H1 (cell line): ENCODE measurements around the gene CALY. TPM values are rescaled to one million over a fixed set of nuclear protein-coding genes. Genes with fewer than 3 reads are reported as not detected.

Experiments
- ASH2L ChIP-seq: fragments of 200-600, 300-600 bp; sonication (generic); IDR thresholded peaks from one replicate; pipeline ENCODE4 v1.7.1; 2017; ENCODE audit warnings: low read length
- CEBPB ChIP-seq: IDR thresholded peaks from 2 replicates; pipeline ENCODE4 v1.6.1; 2012; ENCODE audit warnings: low read depth, low read length
- EGR1 ChIP-seq: IDR thresholded peaks from 2 replicates; pipeline ENCODE4 v1.6.1; 2011; ENCODE audit warnings: low read depth, low read length, borderline replicate concordance
- EZH2 ChIP-seq: fragments of 200-600 bp; sonication (generic); IDR thresholded peaks from 2 replicates; pipeline ENCODE4 v1.7.1; 2012; ENCODE audit warnings: low read depth, mild to moderate bottlenecking, moderate library complexity, low read length, inconsistent platforms; ENCODE audit not compliant: severe bottlenecking
- FOSL1 ChIP-seq: IDR thresholded peaks from 2 replicates; pipeline ENCODE4 v1.6.1; 2011; ENCODE audit warnings: mild to moderate bottlenecking, low read depth, low read length, moderate library complexity; ENCODE audit not compliant: insufficient read depth
- GABPA ChIP-seq: IDR thresholded peaks from 2 replicates; pipeline ENCODE4 v1.6.1; 2011; ENCODE audit warnings: mild to moderate bottlenecking, low read length, moderate library complexity, borderline replicate concordance; ENCODE audit not compliant: insufficient read depth
- GTF2F1 ChIP-seq: IDR thresholded peaks from 2 replicates; pipeline ENCODE4 v1.6.1; 2012; ENCODE audit warnings: low read depth, low read length, improper control_type of control experiment, borderline replicate concordance
- JUN ChIP-seq: IDR thresholded peaks from 2 replicates; pipeline ENCODE4 v1.6.1; 2011; ENCODE audit warnings: low read depth, mild to moderate bottlenecking, improper control_type of control experiment, low read length
- JUND ChIP-seq: IDR thresholded peaks from 2 replicates; pipeline ENCODE4 v1.6.1; 2011; ENCODE audit warnings: mild to moderate bottlenecking, improper control_type of control experiment, low read length
- KDM4A ChIP-seq: IDR thresholded peaks from one replicate; pipeline ENCODE4 v1.7.1; 2012; ENCODE audit warnings: low read depth, mild to moderate bottlenecking, moderate library complexity, low read length, inconsistent platforms; ENCODE audit not compliant: severe bottlenecking
- MAFK ChIP-seq: IDR thresholded peaks from 2 replicates; pipeline ENCODE4 v1.6.1; 2012; ENCODE audit warnings: low read depth, mild to moderate bottlenecking, improper control_type of control experiment, low read length
- POLR2A ChIP-seq, 2 experiments: IDR thresholded peaks; 1 replicate in 1 of 2; 2 replicates in 1 of 2; pipeline ENCODE4 v1.6.1; 2011; ENCODE audit warnings: low read depth in 2 of 2, low read length in 2 of 2, mild to moderate bottlenecking in 2 of 2; ENCODE audit errors: control extremely low read depth in 1 of 2
- POLR2AphosphoS5 ChIP-seq: IDR thresholded peaks from 2 replicates; pipeline ENCODE4 v1.6.1; 2011; ENCODE audit warnings: low read depth, low read length
- RBBP5 ChIP-seq: IDR thresholded peaks from 2 replicates; pipeline ENCODE4 v1.7.1; 2012; ENCODE audit warnings: low read depth, mild to moderate bottlenecking, inconsistent platforms, low read length, moderate library complexity, borderline replicate concordance
- RFX5 ChIP-seq: IDR thresholded peaks from 2 replicates; pipeline ENCODE4 v1.6.1; 2011; ENCODE audit warnings: low read depth, low read length, improper control_type of control experiment, borderline replicate concordance
- SAP30 ChIP-seq: fragments of 300-600 bp; sonication (generic); IDR thresholded peaks from 2 replicates; pipeline ENCODE4 v1.7.1; 2012; ENCODE audit warnings: low read length, moderate library complexity, mild to moderate bottlenecking, inconsistent platforms; ENCODE audit not compliant: insufficient read depth, insufficient replicate concordance
- SP1 ChIP-seq: IDR thresholded peaks from 2 replicates; pipeline ENCODE4 v1.6.1; 2011; ENCODE audit warnings: low read depth, low read length
- SP2 ChIP-seq: IDR thresholded peaks from 2 replicates; pipeline ENCODE4 v1.6.1; 2012; ENCODE audit warnings: mild to moderate bottlenecking, low read length, inconsistent platforms
- ZNF274 ChIP-seq: IDR thresholded peaks from 2 replicates; pipeline ENCODE4 v1.7.0; 2012; ENCODE audit warnings: low read length, borderline replicate concordance; ENCODE audit errors: extremely low read depth
- polyA plus RNA-seq, 7 experiments: library from polyadenylated mRNA; depleted of rRNA in 3 of 7; stranded (reverse) in 5 of 7; unstranded in 2 of 7; fragments of >200 nt in 5 of 7; fragments of 200-250 nt in 2 of 7; gene quantifications; 1 replicate in 5 of 7; 2 replicates in 1 of 7; 4 replicates in 1 of 7; pipeline versions ENCODE4 v1.2.1 to v1.2.3, GENCODE V29; 2011 to 2013; ENCODE audit warnings: missing spikeins in 2 of 7, mixed read lengths in 2 of 7
- total RNA-seq: library from RNA; stranded (reverse); fragmentation: NEBNext Ultra II Directional; extraction: Animal tissue kit (Norgen Biotek cat#: 25700); gene quantifications from 2 replicates; pipeline ENCODE4 v1.2.1, GENCODE V29; 2021
- TF ChIP-seq, protein P1 (sequence below): IDR thresholded peaks from 2 replicates; pipeline ENCODE4 v1.6.1; 2011; ENCODE audit warnings: low read depth, mild to moderate bottlenecking, low read length; ENCODE audit not compliant: insufficient read depth
- TF ChIP-seq, protein P2 (sequence below): IDR thresholded peaks from 2 replicates; pipeline ENCODE4 v1.6.1; 2012; ENCODE audit warnings: inconsistent platforms
- TF ChIP-seq, protein P3 (sequence below): IDR thresholded peaks from 2 replicates; pipeline ENCODE4 v1.6.1; 2011; ENCODE audit warnings: low read length, improper control_type of control experiment

The CALY gene
- total and polyA plus RNA-seq, 2 of the 8 experiments (the other 6 are each of a cell fraction or from before 2014, with no cell fraction given) = 1.3 to 1.5 TPM

DNA sequence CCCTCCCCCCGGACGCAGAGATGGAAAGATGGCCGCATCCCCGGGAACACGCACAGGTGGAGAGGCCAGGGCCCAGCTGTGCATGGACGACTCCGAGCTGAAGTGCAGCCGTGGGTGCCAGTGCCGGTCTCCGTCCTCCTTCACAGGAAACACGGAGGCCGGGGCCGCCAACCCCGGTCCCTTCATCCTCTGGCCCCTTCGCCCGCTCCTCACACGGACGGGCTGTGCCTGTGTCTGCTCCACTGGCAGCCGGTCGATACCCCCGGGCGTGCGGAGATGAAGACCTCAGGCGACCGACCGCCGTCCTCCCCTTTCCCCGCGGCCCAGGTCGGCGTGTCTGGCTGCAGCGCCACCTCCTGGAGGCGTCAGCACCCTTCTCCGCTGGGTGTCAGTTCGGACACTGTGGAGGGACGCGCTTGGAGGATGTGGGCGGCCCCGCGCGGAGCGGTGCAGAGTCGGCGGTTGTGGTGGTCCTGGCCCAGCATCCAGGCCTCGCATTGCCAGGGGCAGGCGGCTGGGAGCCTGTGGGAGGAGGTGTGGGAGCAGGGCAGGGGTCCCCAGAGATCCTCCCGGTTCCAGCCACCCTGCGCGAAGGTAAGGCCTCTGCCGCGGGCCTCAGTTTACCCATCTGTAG is 18.1 kb downstream of the CALY start (continued):
- TF ChIP-seq RFX5 (no peak), EGR1 (no peak), CEBPB (no peak), JUND (no peak), FOSL1 (no peak), ASH2L (peak; percentile 36), ZNF274 (no peak), POLR2A (IDR thresholded peaks at IDR 0.05; ENCODE audit: control extremely low read depth in 1 of 2, low read depth in 2 of 2, low read length in 2 of 2) (peak in 1 of 2 experiments; percentile 58; a peak in 1 of 3 replicates), KDM4A (peak; percentile 70), GTF2F1 (no peak), SP1 (no peak), EZH2 (no peak), POLR2AphosphoS5 (no peak), SAP30 (no peak), GABPA (peak; percentile 72; the same call in 1 of the 2 replicates), SP2 (no peak), MAFK (no peak), RBBP5 (no peak), JUN (no peak)
- TF ChIP-seq, protein P1, sequence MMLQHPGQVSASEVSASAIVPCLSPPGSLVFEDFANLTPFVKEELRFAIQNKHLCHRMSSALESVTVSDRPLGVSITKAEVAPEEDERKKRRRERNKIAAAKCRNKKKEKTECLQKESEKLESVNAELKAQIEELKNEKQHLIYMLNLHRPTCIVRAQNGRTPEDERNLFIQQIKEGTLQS = no peak
- TF ChIP-seq, protein P2, sequence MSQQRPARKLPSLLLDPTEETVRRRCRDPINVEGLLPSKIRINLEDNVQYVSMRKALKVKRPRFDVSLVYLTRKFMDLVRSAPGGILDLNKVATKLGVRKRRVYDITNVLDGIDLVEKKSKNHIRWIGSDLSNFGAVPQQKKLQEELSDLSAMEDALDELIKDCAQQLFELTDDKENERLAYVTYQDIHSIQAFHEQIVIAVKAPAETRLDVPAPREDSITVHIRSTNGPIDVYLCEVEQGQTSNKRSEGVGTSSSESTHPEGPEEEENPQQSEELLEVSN = no peak
- TF ChIP-seq, protein P3, sequence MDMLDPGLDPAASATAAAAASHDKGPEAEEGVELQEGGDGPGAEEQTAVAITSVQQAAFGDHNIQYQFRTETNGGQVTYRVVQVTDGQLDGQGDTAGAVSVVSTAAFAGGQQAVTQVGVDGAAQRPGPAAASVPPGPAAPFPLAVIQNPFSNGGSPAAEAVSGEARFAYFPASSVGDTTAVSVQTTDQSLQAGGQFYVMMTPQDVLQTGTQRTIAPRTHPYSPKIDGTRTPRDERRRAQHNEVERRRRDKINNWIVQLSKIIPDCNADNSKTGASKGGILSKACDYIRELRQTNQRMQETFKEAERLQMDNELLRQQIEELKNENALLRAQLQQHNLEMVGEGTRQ = no peak
